ENCODE results near the gene MAP3K5.

- TF ChIP-seq CTCF (IDR thresholded peaks at IDR 0.05) (no peak), EP300 (IDR thresholded peaks at IDR 0.05) (no peak), POLR2A (IDR thresholded peaks at IDR 0.05; ENCODE audit: low read depth) (no peak)
These were observed 1.1 kb upstream of the MAP3K5 start for GRCh38 chr6:136793363-136793762.
